GM12878 (cell line): Measurements from ENCODE around the gene MAP4K4. TPM values are rescaled to one million over a fixed set of nuclear protein-coding genes. Genes with fewer than 3 reads are reported as not detected.

ENCODE experiments used
- ATAC-seq: fragments of 200-7000 bp; cut with Tn5 transposase; 3 replicates; pipeline ENCODE4 v1.9.1; 2020; ENCODE audit warnings: mild to moderate bottlenecking, moderate library complexity
- BruUV-seq: library from RNA; stranded (reverse); fragments of 400-500 nt; replicated peaks from 2 replicates; lab custom pipeline; 2021; lab: Mats Ljungman, UMichigan
- CTCF ChIA-PET: fragments of 300-600 bp; sonication (Branson Sonifier 250); formaldehyde crosslinking; extraction: SDS; loops from one replicate; lab custom pipeline; 2021; ENCODE audit warnings: inconsistent platforms; lab: Yijun Ruan, JAX
- POLR2A ChIA-PET: fragments of 350-600 bp; formaldehyde crosslinking; extraction: SDS; loops from one replicate; lab custom pipeline; 2021; ENCODE audit warnings: inconsistent platforms; lab: Charles Lee
- RAD21 ChIA-PET: fragments of 300-600 bp; sonication (Branson Sonifier 250); formaldehyde crosslinking; loops from one replicate; lab custom pipeline; 2023; ENCODE audit warnings: antibody characterized with exemption; ENCODE audit not compliant: unreplicated experiment; lab: Charles Lee
- SMC1A ChIA-PET: fragments of 300-600 bp; sonication (Branson Sonifier 250); formaldehyde crosslinking; loops from one replicate; lab custom pipeline; 2023; ENCODE audit not compliant: unreplicated experiment, uncharacterized antibody; lab: Charles Lee
- DNase-seq: peaks from one replicate; pipeline ENCODE4 v3.0.0-alpha.2; 2011; ENCODE audit warnings: low read depth, low spot score
- FAIRE-seq: peaks from 3 replicates; lab custom pipeline; 2011; peaks lifted over from hg19 to GRCh38; lab: Jason Lieb, UNC
- H2AFZ ChIP-seq: 2 replicates; pipeline ENCODE4 v1.6.0; 2011; ENCODE audit warnings: low read depth, low read length, control low read depth; ENCODE audit not compliant: control insufficient read depth
- H3K27ac ChIP-seq: 2 replicates; pipeline ENCODE4 v1.5.1; 2011; ENCODE audit warnings: control low read depth; ENCODE audit not compliant: control insufficient read depth, insufficient read depth
- H3K27me3 ChIP-seq, 2 experiments: replicated peaks in 1 of 2; 2 replicates each; pipeline versions ENCODE4 v1.6.0 to v1.6.1; 2011; ENCODE audit warnings: low read length in 1 of 2; ENCODE audit not compliant: control insufficient read depth in 2 of 2, insufficient read depth in 2 of 2
- H3K36me3 ChIP-seq, 2 experiments: 2 replicates each; pipeline ENCODE4 v1.5.1; 2011; ENCODE audit warnings: low read length in 1 of 2; ENCODE audit not compliant: control insufficient read depth in 2 of 2, insufficient read depth in 2 of 2
- H3K4me1 ChIP-seq: 2 replicates; pipeline ENCODE4 v1.6.1; 2011; ENCODE audit warnings: mild to moderate bottlenecking, low read length, moderate library complexity, mixed read lengths; ENCODE audit not compliant: control insufficient read depth, insufficient read depth
- H3K4me2 ChIP-seq: 2 replicates; pipeline ENCODE4 v1.6.0; 2011; ENCODE audit warnings: control low read depth; ENCODE audit not compliant: control insufficient read depth, insufficient read depth
- H3K4me3 ChIP-seq: fragments of 200-600 bp; sonication (generic); 2 replicates; pipeline ENCODE4 v1.5.1; 2016
- H3K79me2 ChIP-seq: 2 replicates; pipeline ENCODE4 v1.6.0; 2011; ENCODE audit warnings: low read length; ENCODE audit not compliant: control insufficient read depth, insufficient read depth
- H3K9ac ChIP-seq: 2 replicates; pipeline ENCODE4 v1.8.0; 2011; ENCODE audit warnings: low read length, control low read depth, mixed read lengths; ENCODE audit not compliant: control insufficient read depth, insufficient read depth
- H3K9me3 ChIP-seq: replicated peaks from 3 replicates; pipeline ENCODE4 v1.5.1; 2011; ENCODE audit warnings: mild to moderate bottlenecking, low read length; ENCODE audit not compliant: control insufficient read depth, insufficient read depth
- H4K20me1 ChIP-seq: 2 replicates; pipeline ENCODE4 v1.6.0; 2011; ENCODE audit not compliant: control insufficient read depth, insufficient read depth
- E2F8 ChIP-seq: fragments of 450-650 bp; IDR thresholded peaks from 2 replicates; pipeline ENCODE4 v1.6.1; 2018; ENCODE audit warnings: mild to moderate bottlenecking, low read depth, moderate library complexity; ENCODE audit not compliant: partially characterized antibody
- FOS ChIP-seq: IDR thresholded peaks from 3 replicates; pipeline ENCODE4 v1.6.1; 2011; ENCODE audit warnings: borderline replicate concordance; ENCODE audit not compliant: insufficient read length; ENCODE audit errors: extremely low read depth
- NFIC ChIP-seq: IDR thresholded peaks from 2 replicates; pipeline ENCODE4 v1.6.1; 2012; ENCODE audit warnings: low read depth, mild to moderate bottlenecking, inconsistent platforms, low read length, moderate library complexity
- TCF3 ChIP-seq: IDR thresholded peaks from 2 replicates; pipeline ENCODE4 v1.6.1; 2012; ENCODE audit warnings: low read depth, mild to moderate bottlenecking, low read length, borderline replicate concordance; ENCODE audit not compliant: insufficient read depth
- USF1 ChIP-seq: IDR thresholded peaks from 2 replicates; pipeline ENCODE4 v1.6.1; 2011; ENCODE audit warnings: borderline replicate concordance, low read depth, mild to moderate bottlenecking, moderate library complexity, mixed read lengths, low read length; ENCODE audit not compliant: insufficient read depth; ENCODE audit errors: extremely low read length
- ZNF207 ChIP-seq: fragments of 450-650 bp; IDR thresholded peaks from 2 replicates; pipeline ENCODE4 v1.6.1; 2014; ENCODE audit warnings: antibody characterized with exemption, mild to moderate bottlenecking, borderline replicate concordance
- WGBS: methylation state at CpG from one replicate; pipeline ENCODE4 v1.1.6; 2016; ENCODE audit warnings: low lambda C conversion rate; ENCODE audit not compliant: insufficient replicate concordance, insufficient coverage; ENCODE audit errors: missing lambda C conversion rate; 5-methylcytosine and 5-hydroxymethylcytosine counted together
- in situ Hi-C: fragments of 300-500 bp; cut with MboI; formaldehyde crosslinking; loops from 9 replicates; pipeline ENCODE4 v1.14.3; 2018; ENCODE audit warnings: mixed read lengths
- intact Hi-C: fragments of 100-400 bp; cut with micrococcal nuclease; formaldehyde crosslinking; loops from one replicate; pipeline ENCODE4 v1.14.2; 2022; ENCODE audit not compliant: unreplicated experiment
- polyA plus RNA-seq, 11 experiments: library from polyadenylated mRNA; depleted of rRNA in 4 of 11; unstranded in 6 of 11; stranded (reverse) in 5 of 11; fragments of >200 nt; fragmentation: Nextera tagmentation in 4 of 11; fragmentation: Illumina TruSeq in 1 of 11; extraction: Ambion mirVana in 4 of 11; extraction: Trizol in 1 of 11; gene quantifications; 1 replicate in 1 of 11; 2 replicates in 10 of 11; pipeline versions ENCODE4 v1.2.1 to v1.2.3, GENCODE V29; 2011 to 2016; ENCODE audit warnings: inconsistent platforms in 2 of 11, missing spikeins in 2 of 11, low read depth in 1 of 11
- total RNA-seq, 4 experiments: library from RNA; depleted of rRNA in 3 of 4; stranded (reverse); fragments of >200 nt in 3 of 4; fragmentation: Illumina TruSeq in 1 of 4; extraction: Trizol in 1 of 4; gene quantifications; 2 replicates each; pipeline versions ENCODE4 v1.2.1 to v1.2.3, GENCODE V29; 2013 to 2021

MAP4K4 gene
- total and polyA plus RNA-seq, 10 of the 15 experiments (the other 5 are each of a cell fraction or from before 2014, with no cell fraction given) = 1.9 to 50.4 (median 9.7) TPM

GRCh38 chr2:101741775-101742520 lies 44.4 kb downstream of the MAP4K4 start:
- no peak for TF ChIP-seq NFIC
- TF ChIP-seq USF1 = no peak
- FAIRE-seq = no peak
- Histone ChIP-seq H3K36me3 (no peaks in the 10 kb centered on the region), H3K9ac (no peak overlapping the region), H3K4me3 (no peak overlapping the region), H3K4me2 (no peak overlapping the region), H2AFZ (no peak overlapping the region), H3K9me3 (no peaks in the 10 kb centered on the region), H3K27me3 (no peaks in the 10 kb centered on the region; a peak in 1 of 4 replicates), H3K27ac (no peak overlapping the region), H4K20me1 (no peaks in the 10 kb centered on the region), H3K79me2 (no peaks in the 10 kb centered on the region), H3K4me1 (no peaks in the 10 kb centered on the region)
- SMC1A ChIA-PET = interaction anchor here (0.9 kb wide), 1 partner anchor 10 kb away, joined by 3 read pairs; no protein-coding TSS in a partner anchor
- WGBS = 61% methylated on average over 9 of the region's 9 CpGs
- no TSS peak for BruUV-seq
- POLR2A ChIA-PET = interaction anchor here (0.5 kb wide), 1 partner anchor 14 kb away, joined by 3 read pairs; no protein-coding TSS in a partner anchor
- in situ Hi-C loops = no loop called here
- CTCF ChIA-PET = interaction anchor here (0.7 to 1.4 kb wide), 3 partner anchors 18 to 340 kb away, joined by 3 read pairs; no protein-coding TSS in a partner anchor
- no peak for DNase-seq
- RAD21 ChIA-PET = interaction anchor here (1.2 kb wide), 1 partner anchor 11 kb away, joined by 3 read pairs; no protein-coding TSS in a partner anchor
- no peak; the same call in 2 of the 3 replicates for ATAC-seq
- intact Hi-C loops = no loop called here

GRCh38 chr2:101742547-101742946 lies 45.0 kb downstream of the MAP4K4 start:
- Histone ChIP-seq H3K4me2 (no peak overlapping the region), H3K27me3 (no peaks in the 10 kb centered on the region; a peak in 1 of 4 replicates), H3K27ac (no peak overlapping the region), H3K4me3 (no peak overlapping the region), H3K36me3 (no peaks in the 10 kb centered on the region), H3K9ac (no peak overlapping the region), H4K20me1 (no peaks in the 10 kb centered on the region), H3K4me1 (no peaks in the 10 kb centered on the region), H2AFZ (no peak overlapping the region), H3K79me2 (no peaks in the 10 kb centered on the region), H3K9me3 (no peaks in the 10 kb centered on the region)
- ChIA-PET RAD21 (interaction anchor here (1.2 kb wide), 1 partner anchor 10 kb away, joined by 3 read pairs; no protein-coding TSS in a partner anchor), SMC1A (interaction anchor here (0.9 kb wide), 1 partner anchor 9 kb away, joined by 3 read pairs; no protein-coding TSS in a partner anchor), CTCF (interaction anchor here (1.4 kb wide), 1 partner anchor 18 kb away, joined by 3 read pairs; no protein-coding TSS in a partner anchor), POLR2A (no interaction called here)
- 53% methylated on average over 1 of the region's 1 CpG for whole genome bisulfite sequencing
- FAIRE-seq = no peak
- intact Hi-C loops = no loop called here
- no TSS peak for BruUV-seq
- ATAC-seq = no peak
- in situ Hi-C loops = no loop called here
- TF ChIP-seq E2F8 (no peak), TCF3 (no peak), ZNF207 (no peak), FOS (no peak)
- DNase-seq = no peak
